ENCODE measurements around the gene AKAP12.

AKAP12 gene

DNA sequence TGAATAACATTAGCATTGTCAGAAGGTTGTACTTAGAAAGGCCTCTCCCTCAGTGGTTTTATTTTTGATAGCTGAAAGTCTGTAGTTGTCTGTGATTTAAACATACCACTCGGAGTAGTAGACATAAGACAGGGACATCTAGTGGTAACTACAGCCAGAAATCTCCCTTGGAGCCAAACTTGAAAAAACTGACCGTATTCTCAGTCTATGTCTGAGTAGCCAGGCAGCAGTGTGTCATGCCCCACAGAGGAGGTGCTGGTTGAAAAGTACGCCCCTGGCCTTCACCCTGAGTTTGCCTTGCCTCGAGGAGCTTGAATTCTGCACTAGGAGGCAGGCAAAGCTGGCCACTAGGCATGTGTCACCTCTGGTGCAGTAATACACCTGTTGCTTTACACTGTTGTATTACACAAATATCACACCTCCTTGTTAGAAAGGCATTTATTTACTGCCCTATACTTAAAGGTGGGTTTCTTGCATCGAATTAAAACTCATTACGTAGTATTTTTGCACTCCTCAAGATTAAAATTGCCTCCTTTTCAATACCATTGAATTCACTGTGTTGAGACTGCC lies 130.8 kb downstream of the AKAP12 start:
- Histone ChIP-seq H3K4me2 (ENCODE audit: insufficient read depth, low read length) (no peak overlapping the region), H3K9ac (ENCODE audit: low read depth, low read length) (no peak overlapping the region), H4K20me1 (ENCODE audit: insufficient read depth, low read length) (peaks cover 43% of the 10 kb centered on the region; the same call in 1 of the 2 replicates), H3K4me3 (ENCODE audit: low read depth in 1 of 2, low read length in 2 of 2) (no peak overlapping the region), H3K9me3 (ENCODE audit: insufficient read depth, low read length, severe bottlenecking) (no peaks in the 10 kb centered on the region), H3K4me1 (ENCODE audit: insufficient read depth, low read length) (no peaks in the 10 kb centered on the region), H3K27me3 (ENCODE audit: insufficient read depth, low read length, poor library complexity) (no peaks in the 10 kb centered on the region), H3K27ac (ENCODE audit: low read length) (no peak overlapping the region), H3K36me3 (ENCODE audit: insufficient read depth, low read length) (peaks cover 62% of the 10 kb centered on the region), H3K79me2 (ENCODE audit: insufficient read depth, low read length) (peaks cover 53% of the 10 kb centered on the region), H2AFZ (ENCODE audit: low read depth, low read length) (no peak overlapping the region)
- DNase-seq (no peak), ATAC-seq (ENCODE audit: insufficient read depth, low read depth) (no peak)
- no peak for TF ChIP-seq EZH2 (IDR thresholded peaks at IDR 0.05; ENCODE audit: borderline replicate concordance, low read depth, low read length, severe bottlenecking)
- TF ChIP-seq, protein P1, sequence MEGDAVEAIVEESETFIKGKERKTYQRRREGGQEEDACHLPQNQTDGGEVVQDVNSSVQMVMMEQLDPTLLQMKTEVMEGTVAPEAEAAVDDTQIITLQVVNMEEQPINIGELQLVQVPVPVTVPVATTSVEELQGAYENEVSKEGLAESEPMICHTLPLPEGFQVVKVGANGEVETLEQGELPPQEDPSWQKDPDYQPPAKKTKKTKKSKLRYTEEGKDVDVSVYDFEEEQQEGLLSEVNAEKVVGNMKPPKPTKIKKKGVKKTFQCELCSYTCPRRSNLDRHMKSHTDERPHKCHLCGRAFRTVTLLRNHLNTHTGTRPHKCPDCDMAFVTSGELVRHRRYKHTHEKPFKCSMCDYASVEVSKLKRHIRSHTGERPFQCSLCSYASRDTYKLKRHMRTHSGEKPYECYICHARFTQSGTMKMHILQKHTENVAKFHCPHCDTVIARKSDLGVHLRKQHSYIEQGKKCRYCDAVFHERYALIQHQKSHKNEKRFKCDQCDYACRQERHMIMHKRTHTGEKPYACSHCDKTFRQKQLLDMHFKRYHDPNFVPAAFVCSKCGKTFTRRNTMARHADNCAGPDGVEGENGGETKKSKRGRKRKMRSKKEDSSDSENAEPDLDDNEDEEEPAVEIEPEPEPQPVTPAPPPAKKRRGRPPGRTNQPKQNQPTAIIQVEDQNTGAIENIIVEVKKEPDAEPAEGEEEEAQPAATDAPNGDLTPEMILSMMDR (IDR thresholded peaks at IDR 0.05; ENCODE audit: borderline replicate concordance, extremely low read depth, low read length, poor library complexity, severe bottlenecking): no peak

DNA sequence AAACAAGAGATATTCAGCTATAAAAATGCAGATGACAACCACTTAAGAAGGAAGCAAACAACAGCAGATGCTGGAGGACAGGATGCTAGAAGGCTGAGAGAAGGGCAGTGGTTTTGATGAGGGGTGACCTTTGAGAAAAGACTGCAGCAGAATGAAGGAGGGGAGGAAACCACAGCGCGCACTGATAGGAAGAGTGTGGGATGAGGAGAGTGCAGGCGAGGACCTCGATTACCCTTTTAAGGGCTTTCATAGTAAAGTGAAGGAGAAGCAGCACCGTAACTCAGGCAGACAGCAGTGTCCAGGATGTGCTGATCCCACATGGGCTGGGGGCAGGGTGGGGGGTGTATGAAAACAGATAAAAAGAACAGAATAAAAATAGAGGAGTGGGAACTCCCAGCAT lies 132.4 kb downstream of the AKAP12 start:
- Histone ChIP-seq H3K79me2 (ENCODE audit: insufficient read depth, low read length) (peaks cover 61% of the 10 kb centered on the region), H3K9me3 (ENCODE audit: insufficient read depth, low read length, severe bottlenecking) (no peaks in the 10 kb centered on the region), H3K4me1 (ENCODE audit: insufficient read depth, low read length) (peaks cover 7% of the 10 kb centered on the region; the same call in 1 of the 2 replicates), H3K27ac (ENCODE audit: low read length) (no peak overlapping the region), H3K4me3 (ENCODE audit: low read depth in 1 of 2, low read length in 2 of 2) (no peak overlapping the region), H3K9ac (ENCODE audit: low read depth, low read length) (no peak overlapping the region), H4K20me1 (ENCODE audit: insufficient read depth, low read length) (peaks cover 49% of the 10 kb centered on the region; the same call in 1 of the 2 replicates), H3K27me3 (ENCODE audit: insufficient read depth, low read length, poor library complexity) (no peaks in the 10 kb centered on the region), H2AFZ (ENCODE audit: low read depth, low read length) (no peak overlapping the region), H3K36me3 (ENCODE audit: insufficient read depth, low read length) (peaks cover 49% of the 10 kb centered on the region), H3K4me2 (ENCODE audit: insufficient read depth, low read length) (no peak overlapping the region)
- no peak for TF ChIP-seq EZH2 (IDR thresholded peaks at IDR 0.05; ENCODE audit: borderline replicate concordance, low read depth, low read length, severe bottlenecking)
- TF ChIP-seq, protein P1 (IDR thresholded peaks at IDR 0.05; ENCODE audit: borderline replicate concordance, extremely low read depth, low read length, poor library complexity, severe bottlenecking): no peak
- no peak for DNase-seq
- no peak for ATAC-seq (ENCODE audit: insufficient read depth, low read depth)

DNA sequence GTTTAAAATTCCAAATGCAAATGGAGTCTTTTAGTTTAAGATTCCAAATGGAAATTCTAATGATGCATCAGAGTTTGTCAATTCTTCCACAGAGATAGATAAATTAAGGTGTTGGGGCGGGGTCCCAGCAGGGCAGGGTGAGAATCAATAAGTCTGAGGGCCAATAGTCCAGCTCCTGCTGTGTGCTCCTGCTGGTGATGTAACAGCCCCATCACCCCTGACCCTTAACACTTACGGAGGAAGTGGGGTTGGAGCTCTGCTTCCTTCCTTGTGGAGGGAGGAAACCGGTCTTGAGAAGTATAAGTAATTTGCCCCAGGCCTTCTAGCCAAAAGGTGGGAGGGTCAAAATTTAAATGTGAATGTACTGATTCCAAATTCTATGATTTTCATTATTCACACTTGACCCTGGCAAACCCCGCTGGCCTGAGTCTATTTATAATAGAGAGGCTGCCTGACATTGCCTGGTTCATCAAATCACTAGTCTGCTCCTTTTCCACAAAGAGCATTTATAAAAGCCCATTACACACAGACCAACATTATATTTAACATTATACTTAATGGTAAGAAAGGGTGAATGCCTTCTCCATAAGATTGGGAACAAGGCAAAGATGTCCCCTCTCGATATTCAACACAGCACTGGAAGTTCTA lies 134.4 kb downstream of the AKAP12 start:
- no peak overlapping the region for H3K4me2 ChIP-seq (ENCODE audit: insufficient read depth, low read length)
- peaks cover 40% of the 10 kb centered on the region for H3K36me3 ChIP-seq (ENCODE audit: insufficient read depth, low read length)
- peaks cover 7% of the 10 kb centered on the region; the same call in 1 of the 2 replicates for H3K4me1 ChIP-seq (ENCODE audit: insufficient read depth, low read length)
- DNase-seq (no peak), ATAC-seq (ENCODE audit: insufficient read depth, low read depth) (no peak)
- H4K20me1 ChIP-seq (ENCODE audit: insufficient read depth, low read length): peaks cover 65% of the 10 kb centered on the region; the same call in 1 of the 2 replicates
- no peaks in the 10 kb centered on the region for H3K27me3 ChIP-seq (ENCODE audit: insufficient read depth, low read length, poor library complexity)
- no peak overlapping the region for H2AFZ ChIP-seq (ENCODE audit: low read depth, low read length)
- no peak overlapping the region for H3K4me3 ChIP-seq (ENCODE audit: low read depth in 1 of 2, low read length in 2 of 2)
- peaks cover 77% of the 10 kb centered on the region for H3K79me2 ChIP-seq (ENCODE audit: insufficient read depth, low read length)
- no peak for TF ChIP-seq EZH2 (IDR thresholded peaks at IDR 0.05; ENCODE audit: borderline replicate concordance, low read depth, low read length, severe bottlenecking)
- TF ChIP-seq, protein P1 (IDR thresholded peaks at IDR 0.05; ENCODE audit: borderline replicate concordance, extremely low read depth, low read length, poor library complexity, severe bottlenecking): no peak
- no peak overlapping the region for H3K9ac ChIP-seq (ENCODE audit: low read depth, low read length)
- H3K27ac ChIP-seq (ENCODE audit: low read length): no peak overlapping the region
- H3K9me3 ChIP-seq (ENCODE audit: insufficient read depth, low read length, severe bottlenecking): no peaks in the 10 kb centered on the region
